DLD1 (cell line): ENCODE data around the gene BMP6.

ENCODE experiments used
- in situ Hi-C: cut with HindIII; loops from 2 replicates; pipeline ENCODE4 v1.10.0; 2017; ENCODE audit warnings: low sequenced_read_pairs

Gene BMP6

GRCh38 chr6:7899889-7900213 is 174.0 kb downstream of the BMP6 start:
- in situ Hi-C loops, result no loop called here

GRCh38 chr6:7900621-7901020 is 174.7 kb downstream of the BMP6 start:
- in situ Hi-C loops, result no loop called here

- in situ Hi-C loops, result no loop called here
Measured at GRCh38 chr6:7901056-7901455, 175.2 kb downstream of the BMP6 start.

GRCh38 chr6:7901780-7902179 is 175.9 kb downstream of the BMP6 start:
- in situ Hi-C loops, result no loop called here

GRCh38 chr6:7902221-7902620 is 176.3 kb downstream of the BMP6 start:
- in situ Hi-C loops, result no loop called here

- in situ Hi-C loops, result no loop called here
Measured at GRCh38 chr6:7902867-7903266, 177.0 kb downstream of the BMP6 start.

- in situ Hi-C loops, result no loop called here
Measured at GRCh38 chr6:7903673-7904072, 177.8 kb downstream of the BMP6 start.

- in situ Hi-C loops, result no loop called here
Measured at GRCh38 chr6:7904654-7905319, 178.9 kb downstream of the BMP6 start.

- in situ Hi-C loops, result no loop called here
Measured at GRCh38 chr6:7905416-7905815, 179.5 kb downstream of the BMP6 start.

GRCh38 chr6:7906741-7907140 is 180.8 kb downstream of the BMP6 start:
- in situ Hi-C loops, result no loop called here

- in situ Hi-C loops, result no loop called here
Measured at GRCh38 chr6:7907159-7907558, 181.3 kb downstream of the BMP6 start.

GRCh38 chr6:7909323-7910276 is 183.7 kb downstream of the BMP6 start:
- in situ Hi-C loops, result no loop called here

GRCh38 chr6:7910298-7910653 is 184.4 kb downstream of the BMP6 start:
- in situ Hi-C loops, result no loop called here

GRCh38 chr6:7910654-7911344 is 184.9 kb downstream of the BMP6 start, which contains the start of gene TXNDC5:
TSS of gene TXNDC5 (minus strand) at chr6:7910788. CDS start at chr6:7910776, 12 bp downstream.
- in situ Hi-C loops, result no loop called here

GRCh38 chr6:7911345-7911725 is 185.4 kb downstream of the BMP6 start:
- in situ Hi-C loops, result no loop called here

- in situ Hi-C loops, result no loop called here
Measured at GRCh38 chr6:7912024-7912423, 186.1 kb downstream of the BMP6 start.

- in situ Hi-C loops, result no loop called here
Measured at GRCh38 chr6:7912736-7913517, 187.0 kb downstream of the BMP6 start.

- in situ Hi-C loops, result no loop called here
Measured at GRCh38 chr6:7914311-7914710, 188.4 kb downstream of the BMP6 start.

GRCh38 chr6:7914991-7915789 is 189.3 kb downstream of the BMP6 start:
- in situ Hi-C loops, result no loop called here

GRCh38 chr6:7916959-7917358 is 191.1 kb downstream of the BMP6 start:
- in situ Hi-C loops, result no loop called here
